ENCODE data around the gene MCF2L2. TPM values are rescaled to one million over a fixed set of nuclear protein-coding genes. Genes with fewer than 3 reads are reported as not detected.

MCF2L2 gene
- total and polyA plus RNA-seq, 12 donors: 6.5 to 62.7 (median 21.7) TPM

DNA sequence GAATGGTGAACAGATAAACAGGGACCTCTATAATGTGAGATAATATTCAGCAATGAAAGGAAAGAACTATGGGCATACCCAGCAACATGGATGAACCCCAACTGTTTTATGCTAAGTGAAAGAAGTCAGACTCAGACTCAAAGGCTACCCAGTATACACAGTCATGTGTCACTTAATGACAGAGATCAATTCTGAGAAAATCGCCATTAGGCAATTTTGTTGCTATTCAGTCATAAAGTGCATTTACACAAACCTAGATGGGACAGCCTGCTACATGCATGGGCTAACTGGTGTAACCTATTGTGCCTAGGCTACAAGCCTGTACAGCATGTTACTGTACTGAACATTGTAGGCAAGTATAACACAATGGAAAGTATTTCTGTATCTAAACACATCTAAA lies 98.9 kb downstream of the MCF2L2 start:
- TF ChIP-seq, protein P1, sequence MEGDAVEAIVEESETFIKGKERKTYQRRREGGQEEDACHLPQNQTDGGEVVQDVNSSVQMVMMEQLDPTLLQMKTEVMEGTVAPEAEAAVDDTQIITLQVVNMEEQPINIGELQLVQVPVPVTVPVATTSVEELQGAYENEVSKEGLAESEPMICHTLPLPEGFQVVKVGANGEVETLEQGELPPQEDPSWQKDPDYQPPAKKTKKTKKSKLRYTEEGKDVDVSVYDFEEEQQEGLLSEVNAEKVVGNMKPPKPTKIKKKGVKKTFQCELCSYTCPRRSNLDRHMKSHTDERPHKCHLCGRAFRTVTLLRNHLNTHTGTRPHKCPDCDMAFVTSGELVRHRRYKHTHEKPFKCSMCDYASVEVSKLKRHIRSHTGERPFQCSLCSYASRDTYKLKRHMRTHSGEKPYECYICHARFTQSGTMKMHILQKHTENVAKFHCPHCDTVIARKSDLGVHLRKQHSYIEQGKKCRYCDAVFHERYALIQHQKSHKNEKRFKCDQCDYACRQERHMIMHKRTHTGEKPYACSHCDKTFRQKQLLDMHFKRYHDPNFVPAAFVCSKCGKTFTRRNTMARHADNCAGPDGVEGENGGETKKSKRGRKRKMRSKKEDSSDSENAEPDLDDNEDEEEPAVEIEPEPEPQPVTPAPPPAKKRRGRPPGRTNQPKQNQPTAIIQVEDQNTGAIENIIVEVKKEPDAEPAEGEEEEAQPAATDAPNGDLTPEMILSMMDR (IDR thresholded peaks at IDR 0.05): no peak
- no peak for TF ChIP-seq POLR2A (IDR thresholded peaks at IDR 0.05)
- Histone ChIP-seq H3K36me3 (replicated peaks in 1 of 2) (no peaks in the 10 kb centered on the region), H3K4me3 (no peak overlapping the region), H3K9me3 (replicated peaks in 1 of 3) (no peaks in the 10 kb centered on the region), H3K27ac (no peak overlapping the region), H3K27me3 (no peaks in the 10 kb centered on the region), H3K4me1 (replicated peaks in 1 of 2) (peaks cover 7 to 23% of the 10 kb centered on the region in 2 donors)
- no peak for DNase-seq
- WGBS, 4 donors: 89 to 94% (median 90%) methylated on average over 1 of the region's 1 CpG
- intact Hi-C loops (cut with DNase I): no loop called here

DNA sequence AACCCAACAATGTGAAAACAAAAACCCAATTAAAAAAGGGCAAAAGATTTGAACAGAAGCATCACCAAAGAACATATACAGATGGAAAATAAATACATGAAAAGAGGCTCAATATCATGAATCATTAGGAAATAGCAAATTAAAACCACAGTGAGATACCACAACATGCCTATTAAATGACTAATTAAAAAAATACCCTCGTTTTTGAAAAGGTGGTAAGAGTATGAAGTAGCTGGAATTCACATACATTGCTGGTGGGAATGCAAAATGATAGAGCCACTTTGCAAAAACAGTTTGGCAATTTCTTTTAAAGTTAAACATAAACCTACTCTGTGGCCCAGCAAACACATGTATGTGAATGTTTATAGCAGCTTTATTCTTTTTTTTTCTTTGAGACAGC lies 99.6 kb downstream of the MCF2L2 start:
- 14 to 29% (median 22%) methylated on average over 1 of the region's 1 CpG for WGBS, 4 donors
- Histone ChIP-seq H3K27ac (no peak overlapping the region), H3K9me3 (replicated peaks in 1 of 3) (no peaks in the 10 kb centered on the region), H3K36me3 (replicated peaks in 1 of 2) (no peaks in the 10 kb centered on the region), H3K27me3 (no peaks in the 10 kb centered on the region), H3K4me1 (replicated peaks in 1 of 2) (peaks cover 3 to 19% of the 10 kb centered on the region in 2 donors), H3K4me3 (no peak overlapping the region)
- no peak for DNase-seq
- TF ChIP-seq POLR2A (IDR thresholded peaks at IDR 0.05): no peak
- TF ChIP-seq, protein P1 (IDR thresholded peaks at IDR 0.05): no peak
- intact Hi-C loops (cut with DNase I): no loop called here

DNA sequence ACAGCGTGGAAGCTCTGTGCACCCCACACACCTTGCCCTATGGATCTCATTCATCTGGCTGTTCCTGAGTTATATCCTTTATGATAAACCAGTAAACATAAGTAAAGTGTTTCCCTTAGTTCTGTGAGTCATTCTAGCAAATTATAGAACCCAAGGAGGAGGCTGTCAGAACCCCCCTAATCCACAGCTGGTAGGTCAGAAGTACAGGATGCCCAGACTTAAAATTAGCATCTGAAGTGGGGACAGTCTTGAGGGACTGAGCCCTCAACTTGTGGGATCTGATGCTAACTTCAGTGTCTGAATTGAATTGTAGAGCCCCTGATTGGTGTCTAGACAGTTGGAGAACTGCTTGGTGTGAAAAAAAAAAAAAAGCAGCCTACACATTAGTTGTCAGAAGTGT lies 100.3 kb downstream of the MCF2L2 start:
- Histone ChIP-seq H3K36me3 (replicated peaks in 1 of 2) (no peaks in the 10 kb centered on the region), H3K27ac (no peak overlapping the region), H3K4me1 (replicated peaks in 1 of 2) (peaks cover 0 to 16% of the 10 kb centered on the region in 2 donors), H3K4me3 (no peak overlapping the region), H3K27me3 (no peaks in the 10 kb centered on the region), H3K9me3 (replicated peaks in 1 of 3) (no peaks in the 10 kb centered on the region)
- WGBS, 4 donors: 93 to 95% (median 94%) methylated on average over 1 of the region's 1 CpG
- no peak for TF ChIP-seq POLR2A (IDR thresholded peaks at IDR 0.05)
- TF ChIP-seq, protein P1 (IDR thresholded peaks at IDR 0.05): no peak
- DNase-seq: no peak
- intact Hi-C loops (cut with DNase I): no loop called here

DNA sequence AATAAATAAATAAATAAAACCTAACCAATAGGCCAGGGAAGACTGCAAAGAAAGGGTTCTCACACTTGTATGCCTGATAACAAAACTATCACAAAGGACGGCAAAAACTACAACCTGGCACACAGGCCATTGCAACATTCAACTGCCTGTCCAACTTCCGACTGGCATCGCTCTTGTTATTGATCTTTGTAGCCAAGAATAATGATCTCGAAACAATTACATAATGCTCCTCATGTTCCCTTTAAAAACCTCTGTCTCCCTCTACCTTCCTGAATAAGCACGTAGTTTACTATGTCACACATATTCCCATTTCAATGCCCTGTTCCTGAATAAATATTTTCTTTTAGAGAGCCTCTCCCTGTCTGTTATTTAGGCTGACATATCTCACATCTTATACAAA lies 101.1 kb downstream of the MCF2L2 start:
- intact Hi-C loops (cut with DNase I): no loop called here
- Histone ChIP-seq H3K36me3 (replicated peaks in 1 of 2) (no peaks in the 10 kb centered on the region), H3K4me1 (replicated peaks in 1 of 2) (peaks cover 0 to 16% of the 10 kb centered on the region in 2 donors), H3K27me3 (no peaks in the 10 kb centered on the region), H3K4me3 (no peak overlapping the region), H3K27ac (no peak overlapping the region), H3K9me3 (replicated peaks in 1 of 3) (no peaks in the 10 kb centered on the region)
- WGBS, 4 donors: 53 to 66% (median 59%) methylated on average over 5 of the region's 5 CpGs
- no peak for DNase-seq
- no peak for TF ChIP-seq POLR2A (IDR thresholded peaks at IDR 0.05)
- TF ChIP-seq, protein P1 (IDR thresholded peaks at IDR 0.05): no peak
